ENCODE data around the gene EFHC1. TPM values are rescaled to one million over a fixed set of nuclear protein-coding genes. Genes with fewer than 3 reads are reported as not detected.

EFHC1 gene
- total RNA-seq, 1 experiment from 2014 or later: 13.2 TPM

GRCh38 chr6:52374247-52374646 is 45.9 kb upstream of the EFHC1 start:
- Histone ChIP-seq H3K9ac (ENCODE audit: extremely low read depth, insufficient read length, low read length) (no peak overlapping the region), H3K4ac (ENCODE audit: low read depth, low read length) (no peak overlapping the region), H4K8ac (replicated peaks; ENCODE audit: insufficient read length, low read depth, low read length) (no peak overlapping the region), H3K23me2 (ENCODE audit: insufficient read length, low read depth, low read length, poor library complexity, severe bottlenecking) (no peaks in the 10 kb centered on the region), H4K5ac (ENCODE audit: insufficient read length, low read depth, low read length) (no peak overlapping the region), H2BK120ac (ENCODE audit: low read depth, low read length, poor library complexity, severe bottlenecking) (no peak overlapping the region), H3K14ac (ENCODE audit: insufficient read depth, low read length) (no peak overlapping the region), H2BK20ac (ENCODE audit: low read depth, low read length, poor library complexity, severe bottlenecking) (no peak overlapping the region), H3K4me2 (ENCODE audit: insufficient read depth, insufficient read length, low read length) (no peak overlapping the region), H3K79me2 (ENCODE audit: insufficient read depth, low read length) (no peaks in the 10 kb centered on the region), H3K9me3 (ENCODE audit: control insufficient read depth, low read depth, low read length) (no peaks in the 10 kb centered on the region), H3K79me1 (ENCODE audit: insufficient read depth, low read depth, low read length, poor library complexity, severe bottlenecking) (no peaks in the 10 kb centered on the region), H3K56ac (ENCODE audit: insufficient read length, low read depth, low read length) (no peak overlapping the region), H3K27me3 (ENCODE audit: insufficient read depth, low read length) (no peaks in the 10 kb centered on the region), H4K91ac (ENCODE audit: insufficient read length, low read depth, low read length) (no peak overlapping the region), H3T11ph (ENCODE audit: low read length) (no peak overlapping the region), H3K27ac (ENCODE audit: insufficient read length, low read depth, low read length) (no peak overlapping the region), H2BK15ac (ENCODE audit: low read depth, low read length) (no peak overlapping the region), H2AK5ac (ENCODE audit: insufficient read length, low read length) (no peak overlapping the region), H2AFZ (ENCODE audit: low read length) (no peak overlapping the region), H2BK12ac (ENCODE audit: insufficient read length, low read depth, low read length) (no peak overlapping the region), H4K20me1 (ENCODE audit: control insufficient read depth, insufficient read depth, insufficient read length) (no peaks in the 10 kb centered on the region), H3K18ac (ENCODE audit: insufficient read length, low read depth, low read length) (no peak overlapping the region), H2BK5ac (ENCODE audit: insufficient read length, low read length) (no peak overlapping the region), H3K4me1 (ENCODE audit: insufficient read depth, low read length) (no peaks in the 10 kb centered on the region), H3K23ac (ENCODE audit: insufficient read length, low read depth, low read length) (no peak overlapping the region)
- Mint-ChIP-seq H3K36me3 (ENCODE audit: insufficient read depth in 1 of 3, low read depth in 3 of 3) (peaks cover 6 to 14% (median 6%) of the 10 kb centered on the region in 3 experiments; a peak in 6 of 7 replicates), H3K27ac (no peak overlapping the region), H3K4me1 (peaks cover 2 to 3% of the 10 kb centered on the region in 2 experiments; a peak in 2 of 4 replicates), H3K9me3 (peaks cover 2 to 6% of the 10 kb centered on the region in 2 experiments; a peak in 2 of 5 replicates), H3K27me3 (ENCODE audit: low read depth) (no peaks in the 10 kb centered on the region; the same call in 1 of the 2 replicates), H3K4me3 (no peak overlapping the region)
- no peak for TF ChIP-seq CTCF (conservative IDR thresholded peaks at IDR 0.05)
- no CpG with 5 or more reads among the region's 4 CpGs for WGBS (ENCODE audit: extremely low coverage, insufficient read length, low lambda C conversion rate)
- no peak for DNase-seq

All from H9 (cell line).